ENCODE data around the gene WFDC2. TPM values are rescaled to one million over a fixed set of nuclear protein-coding genes. Genes with fewer than 3 reads are reported as not detected.

WFDC2 gene
- total RNA-seq, 1 experiment from 2014 or later = not detected

DNA sequence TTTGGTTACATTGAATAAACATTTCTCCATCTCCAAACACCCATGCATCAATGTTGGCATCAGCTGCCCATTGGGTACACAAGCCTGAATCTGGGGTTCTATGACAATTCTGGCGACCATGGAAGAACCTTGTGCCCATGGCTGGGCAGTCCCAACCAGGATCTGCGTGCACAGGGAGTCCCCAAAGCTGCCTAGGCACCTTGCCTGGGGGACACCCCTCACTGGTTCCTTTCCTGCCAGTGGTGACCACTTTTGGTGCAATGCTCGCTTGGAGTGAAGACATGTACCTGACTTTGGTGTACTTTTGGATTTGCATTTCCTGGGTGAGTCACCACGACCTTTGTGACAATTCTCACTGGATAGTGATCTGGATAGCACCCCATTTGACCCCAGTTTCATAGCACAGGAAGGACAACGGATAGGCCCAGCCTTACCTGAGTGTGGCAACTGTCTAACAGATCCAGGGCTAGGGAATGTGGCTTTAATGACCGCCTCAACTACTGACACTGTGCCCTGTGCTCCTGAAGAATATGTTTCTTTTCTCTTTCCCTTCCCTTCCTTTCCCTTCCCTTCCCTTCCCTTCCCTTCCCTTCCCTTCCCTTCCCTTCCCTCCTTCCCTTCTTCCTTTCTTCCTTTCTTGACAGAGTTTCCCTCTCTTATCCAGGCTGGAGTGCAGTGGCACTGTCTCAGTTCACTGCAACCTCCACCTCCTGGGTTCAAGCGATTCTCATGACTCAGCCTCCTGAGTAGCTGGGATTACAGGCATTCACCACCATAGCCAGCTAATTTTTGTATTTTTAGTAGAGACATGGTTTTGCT lies 38.7 kb downstream of the WFDC2 start:
- no peaks in the 10 kb centered on the region for H3K9me2 ChIP-seq (replicated peaks; ENCODE audit: low read length)
- intact Hi-C loops (cut with micrococcal nuclease) = no loop called here
- H2AFZ ChIP-seq (ENCODE audit: low read length) = no peak overlapping the region
- H3K27ac ChIP-seq (ENCODE audit: low read length) = peak overlapping the region; percentile 83
- H3K9ac ChIP-seq (ENCODE audit: low read length) = no peak overlapping the region; the same call in 1 of the 2 replicates
- no peaks in the 10 kb centered on the region for H3F3A ChIP-seq (ENCODE audit: low read length, unreplicated experiment)
- H3K27me3 ChIP-seq (ENCODE audit: low read length) = no peaks in the 10 kb centered on the region
- ChIA-PET POLR2A (ENCODE audit: unreplicated experiment) (no interaction called here), CTCF (no interaction called here)
- TF ChIP-seq, protein P1, sequence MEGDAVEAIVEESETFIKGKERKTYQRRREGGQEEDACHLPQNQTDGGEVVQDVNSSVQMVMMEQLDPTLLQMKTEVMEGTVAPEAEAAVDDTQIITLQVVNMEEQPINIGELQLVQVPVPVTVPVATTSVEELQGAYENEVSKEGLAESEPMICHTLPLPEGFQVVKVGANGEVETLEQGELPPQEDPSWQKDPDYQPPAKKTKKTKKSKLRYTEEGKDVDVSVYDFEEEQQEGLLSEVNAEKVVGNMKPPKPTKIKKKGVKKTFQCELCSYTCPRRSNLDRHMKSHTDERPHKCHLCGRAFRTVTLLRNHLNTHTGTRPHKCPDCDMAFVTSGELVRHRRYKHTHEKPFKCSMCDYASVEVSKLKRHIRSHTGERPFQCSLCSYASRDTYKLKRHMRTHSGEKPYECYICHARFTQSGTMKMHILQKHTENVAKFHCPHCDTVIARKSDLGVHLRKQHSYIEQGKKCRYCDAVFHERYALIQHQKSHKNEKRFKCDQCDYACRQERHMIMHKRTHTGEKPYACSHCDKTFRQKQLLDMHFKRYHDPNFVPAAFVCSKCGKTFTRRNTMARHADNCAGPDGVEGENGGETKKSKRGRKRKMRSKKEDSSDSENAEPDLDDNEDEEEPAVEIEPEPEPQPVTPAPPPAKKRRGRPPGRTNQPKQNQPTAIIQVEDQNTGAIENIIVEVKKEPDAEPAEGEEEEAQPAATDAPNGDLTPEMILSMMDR (conservative IDR thresholded peaks at IDR 0.05; ENCODE audit: low read depth, low read length) = no peak
- DNase-seq = peak; percentile 50
- H3K9me3 ChIP-seq (ENCODE audit: low read length) = no peaks in the 10 kb centered on the region
- no peaks in the 10 kb centered on the region for H3K79me2 ChIP-seq (ENCODE audit: low read length)
- peak; percentile 26 for ATAC-seq
- H3K4me1 ChIP-seq (ENCODE audit: insufficient read depth, low read length) = peaks cover 21% of the 10 kb centered on the region
- BruUV-seq (replicated peaks) = no TSS peak
- H3K36me3 ChIP-seq (ENCODE audit: low read depth, low read length) = no peaks in the 10 kb centered on the region
- H3K4me3 ChIP-seq (ENCODE audit: low read length) = no peak overlapping the region
- H4K20me1 ChIP-seq (ENCODE audit: low read length) = no peaks in the 10 kb centered on the region
- H3K4me2 ChIP-seq (ENCODE audit: low read length) = no peak overlapping the region

DNA sequence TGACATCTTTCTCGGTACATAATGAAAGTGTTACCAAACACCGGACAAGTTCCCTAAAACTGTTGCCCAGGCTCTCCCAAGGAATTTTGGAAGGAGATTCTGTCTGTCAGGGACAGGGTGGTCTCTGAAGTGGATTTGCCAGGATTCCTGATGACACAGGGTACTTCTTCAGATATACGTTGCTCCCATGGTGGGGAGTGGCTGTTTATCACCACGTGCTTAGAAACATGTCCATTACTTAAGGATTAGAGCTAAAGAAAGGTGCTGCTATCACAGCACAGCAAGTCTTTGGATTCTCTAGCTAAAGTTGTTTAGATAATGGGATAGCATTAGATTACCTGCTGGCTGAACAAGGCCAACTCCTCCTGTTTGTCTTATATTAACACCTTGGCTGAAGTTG lies 39.5 kb downstream of the WFDC2 start:
- Histone ChIP-seq H3K27me3 (ENCODE audit: low read length) (no peaks in the 10 kb centered on the region), H3K4me1 (ENCODE audit: insufficient read depth, low read length) (peaks cover 21% of the 10 kb centered on the region), H3K9me2 (replicated peaks; ENCODE audit: low read length) (no peaks in the 10 kb centered on the region), H3K9ac (ENCODE audit: low read length) (no peak overlapping the region), H3F3A (ENCODE audit: low read length, unreplicated experiment) (no peaks in the 10 kb centered on the region), H3K9me3 (ENCODE audit: low read length) (no peaks in the 10 kb centered on the region), H4K20me1 (ENCODE audit: low read length) (no peaks in the 10 kb centered on the region), H3K4me2 (ENCODE audit: low read length) (no peak overlapping the region), H3K79me2 (ENCODE audit: low read length) (no peaks in the 10 kb centered on the region), H2AFZ (ENCODE audit: low read length) (no peak overlapping the region), H3K4me3 (ENCODE audit: low read length) (no peak overlapping the region), H3K27ac (ENCODE audit: low read length) (no peak overlapping the region), H3K36me3 (ENCODE audit: low read depth, low read length) (no peaks in the 10 kb centered on the region)
- ATAC-seq (no peak), DNase-seq (no peak)
- CTCF ChIA-PET = no interaction called here
- TF ChIP-seq EZH2 (IDR thresholded peaks at IDR 0.05; ENCODE audit: low read length, unreplicated experiment) (no peak), EZH2phosphoT487 (IDR thresholded peaks at IDR 0.05; ENCODE audit: borderline replicate concordance, low read length) (no peak)
- TF ChIP-seq, protein P1 (conservative IDR thresholded peaks at IDR 0.05; ENCODE audit: low read depth, low read length) = no peak
- intact Hi-C loops (cut with micrococcal nuclease) = no loop called here
- POLR2A ChIA-PET (ENCODE audit: unreplicated experiment) = interaction anchor here (0.6 kb wide), 1 partner anchor 305 kb away, joined by 3 read pairs; no protein-coding TSS in a partner anchor
- BruUV-seq (replicated peaks) = no TSS peak

DNA sequence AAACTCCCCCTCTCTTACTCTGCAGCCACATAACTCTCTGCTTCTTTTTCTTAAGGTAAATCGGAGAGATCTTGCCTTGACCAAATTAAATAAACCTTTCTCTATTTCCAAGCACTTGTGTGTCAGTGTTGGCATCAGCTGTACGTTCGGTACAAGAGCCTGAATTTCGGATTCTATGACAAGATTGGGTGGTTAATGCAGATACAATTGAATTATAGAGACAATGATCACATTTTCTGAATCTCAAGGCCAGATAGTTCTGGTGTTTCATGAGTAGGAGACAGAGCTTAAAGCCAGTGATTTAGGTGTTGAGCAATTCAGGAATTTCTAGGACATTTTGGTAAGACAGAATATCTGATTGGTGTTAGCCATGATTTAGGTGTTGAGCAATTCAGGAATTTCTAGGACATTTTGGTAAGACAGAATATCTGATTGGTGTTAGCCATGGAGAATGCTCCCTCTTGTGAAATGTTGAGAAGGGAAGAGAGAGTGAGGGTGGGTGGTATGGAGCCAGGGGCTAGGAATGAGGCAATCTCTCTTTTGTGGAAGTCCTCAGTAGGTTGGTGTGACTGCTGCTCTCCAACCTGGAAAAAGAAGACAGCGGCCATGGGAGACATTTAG lies 40.8 kb downstream of the WFDC2 start:
- no peaks in the 10 kb centered on the region for H3K79me2 ChIP-seq (ENCODE audit: low read length)
- no peaks in the 10 kb centered on the region for H3K9me2 ChIP-seq (replicated peaks; ENCODE audit: low read length)
- H3K9ac ChIP-seq (ENCODE audit: low read length) = no peak overlapping the region
- no peaks in the 10 kb centered on the region for H3K9me3 ChIP-seq (ENCODE audit: low read length)
- no peaks in the 10 kb centered on the region for H4K20me1 ChIP-seq (ENCODE audit: low read length)
- no TSS peak for BruUV-seq (replicated peaks)
- no peak overlapping the region for H3K4me3 ChIP-seq (ENCODE audit: low read length)
- H2AFZ ChIP-seq (ENCODE audit: low read length) = no peak overlapping the region
- no peaks in the 10 kb centered on the region for H3K36me3 ChIP-seq (ENCODE audit: low read depth, low read length)
- DNase-seq (no peak), ATAC-seq (no peak)
- TF ChIP-seq EZH2 (IDR thresholded peaks at IDR 0.05; ENCODE audit: low read length, unreplicated experiment) (no peak), EZH2phosphoT487 (IDR thresholded peaks at IDR 0.05; ENCODE audit: borderline replicate concordance, low read length) (no peak)
- TF ChIP-seq, protein P1 (conservative IDR thresholded peaks at IDR 0.05; ENCODE audit: low read depth, low read length) = no peak
- H3F3A ChIP-seq (ENCODE audit: low read length, unreplicated experiment) = no peaks in the 10 kb centered on the region
- H3K27me3 ChIP-seq (ENCODE audit: low read length) = no peaks in the 10 kb centered on the region
- H3K27ac ChIP-seq (ENCODE audit: low read length) = no peak overlapping the region
- POLR2A ChIA-PET (ENCODE audit: unreplicated experiment) = no interaction called here
- intact Hi-C loops (cut with micrococcal nuclease) = no loop called here
- H3K4me2 ChIP-seq (ENCODE audit: low read length) = no peak overlapping the region
- H3K4me1 ChIP-seq (ENCODE audit: insufficient read depth, low read length) = peaks cover 21% of the 10 kb centered on the region
- CTCF ChIA-PET = no interaction called here
